SH-SY5Y (cell line): ENCODE measurements around the gene SLC44A5.

Experiments used
- GATA2 ChIP-seq: IDR thresholded peaks from 2 replicates; pipeline ENCODE4 v1.6.1; 2011; ENCODE audit warnings: mild to moderate bottlenecking, low read depth, low read length
- GATA3 ChIP-seq: IDR thresholded peaks from 2 replicates; pipeline ENCODE4 v1.6.1; 2011; ENCODE audit warnings: low read depth, mild to moderate bottlenecking, low read length, moderate library complexity

GRCh38 chr1:75612976-75613375 is 2.1 kb upstream of the SLC44A5 start:
- TF ChIP-seq GATA2 (no peak), GATA3 (no peak)
